HUES48 (cell line): Measurements from ENCODE around the gene HPSE.
"Not testable (repeated sequence)": the region's sequence is repeated elsewhere in the genome, so short reads cannot be mapped to it uniquely, and the experiment has no call there.

Experiments
- H3K27ac ChIP-seq: one replicate; pipeline ENCODE4 v1.7.0; 2013; ENCODE audit warnings: low read depth, low read length, inconsistent platforms
- H3K27me3 ChIP-seq: 2 replicates; pipeline ENCODE4 v1.6.1; 2013; ENCODE audit warnings: mild to moderate bottlenecking, low read length; ENCODE audit not compliant: control insufficient read depth, insufficient read depth
- H3K36me3 ChIP-seq: 2 replicates; pipeline ENCODE4 v1.6.1; 2013; ENCODE audit warnings: low read length; ENCODE audit not compliant: control insufficient read depth, insufficient read depth
- H3K4me1 ChIP-seq: 2 replicates; pipeline ENCODE4 v1.6.1; 2013; ENCODE audit warnings: mild to moderate bottlenecking, low read length; ENCODE audit not compliant: control insufficient read depth, insufficient read depth
- H3K4me3 ChIP-seq: 2 replicates; pipeline ENCODE4 v1.5.1; 2013; ENCODE audit warnings: mild to moderate bottlenecking, low read depth, low read length
- H3K9ac ChIP-seq: 2 replicates; pipeline ENCODE4 v1.6.1; 2013; ENCODE audit warnings: mild to moderate bottlenecking, low read depth, low read length, moderate library complexity
- H3K9me3 ChIP-seq: 2 replicates; pipeline ENCODE4 v1.6.1; 2013; ENCODE audit warnings: low read length; ENCODE audit not compliant: control insufficient read depth, insufficient read depth

HPSE gene

DNA sequence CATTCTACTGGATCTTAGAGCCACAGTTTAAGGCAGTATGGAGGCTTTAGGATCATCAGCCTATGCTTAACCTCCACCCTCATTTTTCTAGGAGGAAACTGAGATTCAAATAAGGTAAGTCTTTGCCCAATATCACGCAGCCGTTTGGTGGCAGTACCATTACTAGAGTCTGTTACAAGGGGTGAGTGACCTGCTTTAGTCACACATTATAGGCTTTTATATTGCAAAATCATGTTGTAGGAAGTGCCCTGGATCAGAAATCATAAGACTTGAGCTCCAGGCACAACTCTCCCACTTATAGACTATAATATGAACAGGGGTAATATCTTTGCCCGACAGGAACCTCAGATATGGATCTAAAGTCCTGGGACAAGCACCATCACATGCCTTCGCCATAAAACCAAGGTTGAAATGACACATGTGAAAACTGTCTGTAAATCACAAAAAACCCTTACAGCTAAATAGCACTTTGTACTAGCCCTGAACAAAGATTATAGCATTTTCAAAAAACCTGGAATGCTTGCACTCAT is 19.2 kb downstream of the HPSE start:
- Histone ChIP-seq H3K36me3 (no peaks in the 10 kb centered on the region), H3K27ac (no peak overlapping the region), H3K4me1 (no peaks in the 10 kb centered on the region), H3K27me3 (no peaks in the 10 kb centered on the region), H3K9ac (no peak overlapping the region), H3K4me3 (no peak overlapping the region), H3K9me3 (no peaks in the 10 kb centered on the region)

GRCh38 chr4:83308672-83309071 is 26.0 kb downstream of the HPSE start:
- no peaks in the 10 kb centered on the region for H3K36me3 ChIP-seq
- H3K27me3 ChIP-seq, result no peaks in the 10 kb centered on the region
- H3K9ac ChIP-seq, result no peak overlapping the region
- H3K27ac ChIP-seq, result no peak overlapping the region
- H3K4me1 ChIP-seq, result no peaks in the 10 kb centered on the region
- H3K4me3 ChIP-seq, result no peak overlapping the region
- no peaks in the 10 kb centered on the region for H3K9me3 ChIP-seq

DNA sequence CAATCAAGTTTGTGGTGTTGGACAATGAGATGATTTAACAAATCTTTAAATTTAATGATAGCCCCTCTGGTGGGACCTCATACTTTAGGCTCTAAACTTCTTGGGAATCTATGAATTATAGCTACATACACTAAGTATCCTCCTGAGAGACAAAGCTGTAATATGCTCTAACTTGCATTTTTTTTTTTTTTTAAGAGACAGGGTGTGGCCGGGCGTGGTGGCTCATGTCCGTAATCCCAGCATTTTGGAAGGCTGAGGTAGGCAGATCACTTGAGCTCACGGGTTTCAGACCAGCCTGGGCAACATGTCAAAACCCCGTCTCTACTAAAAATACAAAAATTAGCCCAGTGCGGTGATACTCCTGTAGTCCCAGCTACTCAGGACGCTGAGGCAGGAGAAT is 26.7 kb downstream of the HPSE start:
- H3K36me3 ChIP-seq, result no peaks in the 10 kb centered on the region
- no peak overlapping the region for H3K9ac ChIP-seq
- no peak overlapping the region for H3K4me3 ChIP-seq
- no peaks in the 10 kb centered on the region for H3K27me3 ChIP-seq
- no peaks in the 10 kb centered on the region for H3K4me1 ChIP-seq
- H3K27ac ChIP-seq, result no peak overlapping the region
- H3K9me3 ChIP-seq, result no peaks in the 10 kb centered on the region

DNA sequence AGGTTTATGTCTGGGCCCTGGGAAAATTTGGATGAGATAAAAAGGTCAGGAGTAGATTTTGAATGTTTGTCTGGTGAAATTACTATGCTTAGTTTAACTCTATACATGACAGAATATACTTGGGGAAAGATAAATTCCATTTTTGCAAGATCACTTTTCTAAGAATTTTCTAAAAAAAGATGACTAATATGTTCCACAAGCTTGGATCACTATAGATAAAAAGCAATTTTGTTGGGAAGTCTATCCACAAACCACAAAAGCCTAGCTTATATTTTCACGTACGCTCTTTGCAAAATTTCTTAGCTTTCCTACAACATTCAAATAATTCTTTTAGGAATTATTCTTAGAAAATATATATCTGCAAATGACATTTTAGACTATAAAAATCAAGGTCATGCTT is 29.5 kb downstream of the HPSE start:
- Histone ChIP-seq H3K9me3 (no peaks in the 10 kb centered on the region), H3K4me3 (no peak overlapping the region), H3K27ac (no peak overlapping the region), H3K4me1 (no peaks in the 10 kb centered on the region), H3K9ac (no peak overlapping the region), H3K36me3 (no peaks in the 10 kb centered on the region), H3K27me3 (no peaks in the 10 kb centered on the region)

DNA sequence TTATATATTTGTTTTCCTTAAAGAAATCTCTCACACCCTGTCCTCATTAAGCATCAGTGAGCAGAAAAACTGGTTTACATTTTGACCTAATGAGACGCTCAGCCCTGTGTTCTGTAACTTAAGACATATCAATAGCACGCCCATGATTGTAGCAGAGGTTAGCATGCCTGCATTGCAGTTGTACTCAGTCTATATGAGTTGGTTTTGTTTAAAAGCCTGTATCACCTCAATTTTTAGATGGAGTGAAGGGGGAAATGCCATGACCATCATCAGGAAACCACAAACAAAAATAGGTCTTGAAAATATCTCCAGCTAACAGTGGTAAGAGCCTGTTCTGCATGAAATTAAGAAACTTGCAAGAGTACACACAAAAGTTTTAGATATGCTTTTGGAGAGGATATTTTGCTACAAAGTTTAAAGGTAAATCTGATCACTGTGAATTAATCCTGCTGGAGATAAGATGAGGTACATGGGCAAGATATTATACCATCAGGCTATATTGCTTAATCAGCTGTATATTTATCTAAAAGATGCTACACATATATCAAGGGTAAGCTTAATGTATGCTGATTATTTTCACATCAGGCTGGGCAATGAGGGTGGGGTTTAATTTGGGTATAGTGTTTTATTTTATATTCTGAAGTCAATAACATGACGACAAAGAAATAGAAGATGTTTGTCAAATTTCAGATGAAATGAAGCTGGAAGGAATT is 36.9 kb downstream of the HPSE start:
- no peak overlapping the region for H3K27ac ChIP-seq
- H3K9me3 ChIP-seq, result no peaks in the 10 kb centered on the region
- no peaks in the 10 kb centered on the region for H3K4me1 ChIP-seq
- no peaks in the 10 kb centered on the region for H3K36me3 ChIP-seq
- H3K27me3 ChIP-seq, result no peaks in the 10 kb centered on the region
- H3K4me3 ChIP-seq, result no peak overlapping the region
- no peak overlapping the region for H3K9ac ChIP-seq

DNA sequence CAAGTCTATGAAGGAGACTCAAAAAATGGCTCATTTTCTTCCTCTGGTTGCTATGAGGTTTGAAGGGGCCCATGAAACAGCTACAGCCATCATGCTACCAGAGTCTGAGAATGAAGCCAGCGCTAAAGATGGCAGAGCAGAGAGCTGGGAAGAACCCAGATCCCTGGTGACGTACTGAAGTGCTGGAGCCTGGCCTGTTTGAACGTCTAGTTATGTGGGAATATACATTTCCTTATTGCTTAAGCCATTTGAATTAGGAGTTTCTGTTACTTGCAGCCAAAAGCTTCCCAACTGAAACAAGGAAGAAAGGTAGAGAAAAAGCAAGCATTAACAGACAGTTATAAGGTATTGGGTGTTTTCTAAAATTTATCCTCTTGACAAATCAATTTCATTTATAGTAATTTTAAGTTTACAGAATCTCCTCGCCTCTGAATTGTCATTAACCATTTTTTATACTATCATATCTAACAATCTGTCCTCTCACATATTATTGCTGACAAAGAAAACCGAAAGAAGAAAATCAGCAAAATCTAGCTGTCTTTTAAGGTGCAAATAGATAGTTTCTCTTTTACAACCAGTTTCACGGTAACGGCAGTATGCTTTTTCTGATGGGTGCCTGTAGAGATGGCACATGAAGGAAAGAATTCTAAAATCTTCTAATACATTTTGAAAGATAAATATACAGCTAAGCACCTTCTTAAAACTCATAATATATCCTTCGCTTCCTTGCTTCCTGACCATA is 41.2 kb downstream of the HPSE start:
- Histone ChIP-seq H3K27me3 (no peaks in the 10 kb centered on the region), H3K4me1 (no peaks in the 10 kb centered on the region), H3K9me3 (no peaks in the 10 kb centered on the region), H3K36me3 (no peaks in the 10 kb centered on the region), H3K4me3 (no peak overlapping the region), H3K27ac (no peak overlapping the region), H3K9ac (no peak overlapping the region)

DNA sequence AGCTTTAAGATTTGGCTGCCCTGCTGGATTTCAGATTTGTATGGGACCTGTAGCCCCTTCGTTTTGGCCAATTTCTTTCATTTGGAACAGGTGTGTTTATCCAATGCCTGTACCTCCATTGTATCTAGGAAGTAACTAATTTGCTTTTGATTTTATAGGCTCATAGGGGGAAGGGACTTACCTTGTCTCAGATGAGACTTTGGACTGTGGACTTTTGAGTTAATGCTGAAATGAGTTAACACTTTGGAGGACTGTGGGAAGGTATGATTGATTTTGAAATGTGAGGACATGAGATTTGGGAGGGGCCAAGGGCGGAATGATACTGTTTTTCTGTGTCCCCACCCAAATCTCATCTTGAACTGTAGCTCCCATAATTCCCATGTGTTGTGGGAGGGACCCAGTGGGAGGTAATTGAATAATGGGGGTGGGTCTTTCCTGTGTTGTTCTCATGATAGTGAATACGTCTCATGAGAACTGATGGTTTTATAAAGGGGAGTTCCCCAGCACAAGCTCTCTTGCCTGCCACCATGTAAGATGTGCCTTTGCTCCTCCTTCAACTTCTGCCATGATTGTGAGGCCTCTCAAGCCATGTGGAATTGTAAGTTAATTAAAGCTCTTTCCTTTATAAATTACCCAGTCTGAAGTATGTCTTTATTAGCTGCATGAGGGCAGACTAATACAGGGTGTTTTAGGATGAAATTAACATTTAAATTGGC is 44.4 kb downstream of the HPSE start:
- not testable (repeated sequence) for H3K27me3 ChIP-seq, H3K27ac ChIP-seq, H3K36me3 ChIP-seq, H3K9ac ChIP-seq, H3K4me3 ChIP-seq, H3K4me1 ChIP-seq, H3K9me3 ChIP-seq

GRCh38 chr4:83288381-83288780 is 46.3 kb downstream of the HPSE start:
- not testable (repeated sequence) for H3K4me3 ChIP-seq, H3K36me3 ChIP-seq, H3K9ac ChIP-seq, H3K4me1 ChIP-seq, H3K27me3 ChIP-seq, H3K9me3 ChIP-seq, H3K27ac ChIP-seq

- no peaks in the 10 kb centered on the region for H3K9me3 ChIP-seq
Measured at GRCh38 chr4:83285055-83285407, 49.6 kb downstream of the HPSE start.

GRCh38 chr4:83284193-83285054 is 50.2 kb downstream of the HPSE start, which contains the start of gene COQ2:
TSS of gene COQ2 (minus strand) at chr4:83284798. CDS start at chr4:83284764, 34 bp downstream.
- H3K4me1 ChIP-seq, result peaks cover 6% of the 10 kb centered on the region; the same call in 1 of the 2 replicates
- H3K36me3 ChIP-seq, result no peaks in the 10 kb centered on the region
- H3K9ac ChIP-seq, result peak within 1 kb of the TSS; percentile 94
- peaks cover 12% of the 10 kb centered on the region for H3K27me3 ChIP-seq
- H3K27ac ChIP-seq, result peak within 1 kb of the TSS; percentile 93
- no peaks in the 10 kb centered on the region for H3K9me3 ChIP-seq
- peak within 1 kb of the TSS; percentile 87 for H3K4me3 ChIP-seq

More at GRCh38 chr4:83285055-83285407, 49.6 kb downstream of the HPSE start:
- peaks cover 6% of the 10 kb centered on the region; the same call in 1 of the 2 replicates for H3K4me1 ChIP-seq
- H3K27me3 ChIP-seq, result peaks cover 12% of the 10 kb centered on the region
- H3K4me3 ChIP-seq, result peak overlapping the region; percentile 87
- peak overlapping the region; percentile 93 for H3K27ac ChIP-seq
- H3K36me3 ChIP-seq, result no peaks in the 10 kb centered on the region
- H3K9ac ChIP-seq, result peak overlapping the region; percentile 94; the same call in 1 of the 2 replicates
